HepG2 (cell line): ENCODE results near the gene GPS2. TPM values are rescaled to one million over a fixed set of nuclear protein-coding genes. Genes with fewer than 3 reads are reported as not detected.

ENCODE experiments used
- CEBPZ ChIP-seq: IDR thresholded peaks from 2 replicates; pipeline ENCODE4 v1.6.1; 2012; ENCODE audit warnings: low read length, improper control_type of control experiment
- CTCF ChIP-seq: sonication (generic); formaldehyde crosslinking; IDR thresholded peaks from 2 replicates; pipeline ENCODE4 v1.5.0; 2020; ENCODE audit warnings: mild to moderate bottlenecking, missing genetic modification reagents, moderate library complexity
- DMTF1 ChIP-seq: sonication (generic); formaldehyde crosslinking; IDR thresholded peaks from 2 replicates; pipeline ENCODE4 v1.4.0; 2020; ENCODE audit warnings: mild to moderate bottlenecking, missing genetic modification reagents
- DR1 ChIP-seq: sonication (generic); formaldehyde crosslinking; IDR thresholded peaks from 2 replicates; pipeline ENCODE4 v1.8.0; 2021; ENCODE audit warnings: mild to moderate bottlenecking, missing genetic modification reagents, inconsistent platforms
- ELK4 ChIP-seq: sonication (generic); formaldehyde crosslinking; IDR thresholded peaks from 2 replicates; pipeline ENCODE4 v1.9.0; 2021; ENCODE audit warnings: missing genetic modification reagents, borderline replicate concordance
- HHEX ChIP-seq: IDR thresholded peaks from 2 replicates; pipeline ENCODE4 v1.6.1; 2016; ENCODE audit warnings: control low read depth
- KLF11 ChIP-seq: IDR thresholded peaks from 2 replicates; pipeline ENCODE4 v1.6.1; 2016; ENCODE audit warnings: missing compliant biosample characterization
- ZBTB3 ChIP-seq: sonication (generic); formaldehyde crosslinking; IDR thresholded peaks from 2 replicates; pipeline ENCODE4 v1.4.0; 2020; ENCODE audit warnings: low read depth, mild to moderate bottlenecking, moderate library complexity, missing genetic modification reagents, borderline replicate concordance
- ZFP37 ChIP-seq: sonication (generic); formaldehyde crosslinking; IDR thresholded peaks from 2 replicates; pipeline ENCODE4 v1.4.0; 2020; ENCODE audit warnings: missing genetic modification reagents, borderline replicate concordance
- ZNF746 ChIP-seq: sonication (generic); formaldehyde crosslinking; IDR thresholded peaks from 2 replicates; pipeline ENCODE4 v1.8.0; 2022; ENCODE audit warnings: mild to moderate bottlenecking, missing genetic modification reagents
- polyA plus RNA-seq, 8 experiments: library from polyadenylated mRNA; depleted of rRNA in 3 of 8; stranded (reverse) in 7 of 8; unstranded in 1 of 8; fragments of >200 nt; fragmentation: Illumina TruSeq in 4 of 8; extraction: Trizol in 4 of 8; gene quantifications; 2 replicates each; pipeline versions ENCODE4 v1.2.1 to v1.2.3, GENCODE V29; 2011 to 2016; ENCODE audit warnings: low read depth in 4 of 8, missing spikeins in 1 of 8, mixed read lengths in 1 of 8; ENCODE audit not compliant: insufficient read depth in 1 of 8
- total RNA-seq, 5 experiments: library from RNA; depleted of rRNA; stranded (reverse); fragments of >200 nt; fragmentation: Illumina TruSeq; extraction: Trizol; gene quantifications; 2 replicates each; pipeline ENCODE4 v1.2.3, GENCODE V29; 2016; ENCODE audit warnings: low read depth in 1 of 5

GPS2 gene
- total and polyA plus RNA-seq, 2 of the 13 experiments (the other 11 are each of a cell fraction or from before 2014, with no cell fraction given), result 58.0 to 59.4 TPM

- TF ChIP-seq CTCF (peak; percentile 66), ZNF746 (CRISPR knock-in tag) (peak; percentile 32), ZFP37 (0 out of 2 replicates have a peak, but pooled peaks have one; percentile 32), ZBTB3 (CRISPR knock-in tag) (no peak), HHEX (CRISPR knock-in tag) (no peak), DR1 (CRISPR knock-in tag) (peak; percentile 54; the same call in 1 of the 2 replicates), ELK4 (CRISPR knock-in tag) (no peak), KLF11 (CRISPR knock-in tag) (no peak), DMTF1 (no peak), CEBPZ (no peak)
These were observed 36.7 kb upstream of the GPS2 start, which contains the start of gene KCTD11 (continued) for GRCh38 chr17:7351665-7352502.
